ENCODE data around the gene PHACTR4. TPM values are rescaled to one million over a fixed set of nuclear protein-coding genes. Genes with fewer than 3 reads are reported as not detected.
"Not testable (repeated sequence)": the region's sequence is repeated elsewhere in the genome, so short reads cannot be mapped to it uniquely, and the experiment has no call there.

PHACTR4 gene
- total RNA-seq = 10.3 TPM
- 10 to 100 TPM; 22.6 to 33.0 (median 27.1) TPM for polyA plus RNA-seq (ENCODE audit: insufficient read depth in 1 of 8, insufficient read length in 8 of 8, low replicate concordance in 1 of 8)
- long read RNA-seq, donor 1 = 0 reads
- long read RNA-seq, donor 2 = 0 reads
- long read RNA-seq, donor 3, partial matches to known transcripts = 5 of 8 reads
- long read RNA-seq, donor 3, other reads (novel, unspliced or antisense) = 0 of 8 reads
- long read RNA-seq, donor 4, full-length matches to known transcripts = 3 of 3 reads
- long read RNA-seq, donor 4, partial matches to known transcripts = 0 of 3 reads
- long read RNA-seq, donor 4, other reads (novel, unspliced or antisense) = 0 of 3 reads
- long read RNA-seq, donor 5, full-length matches to known transcripts = 3 of 3 reads
- long read RNA-seq, donor 5, partial matches to known transcripts = 0 of 3 reads
- long read RNA-seq, donor 5, other reads (novel, unspliced or antisense) = 0 of 3 reads
- long read RNA-seq, donor 6 = 0 reads
- long read RNA-seq, donor 7, partial matches to known transcripts = 0 of 1 reads
- long read RNA-seq, donor 7, other reads (novel, unspliced or antisense) = 0 of 1 reads
- long read RNA-seq, donor 8, partial matches to known transcripts = 0 of 18 reads
- long read RNA-seq, donor 8, other reads (novel, unspliced or antisense) = 16 of 18 reads
- long read RNA-seq, donor 9, partial matches to known transcripts = 6 of 6 reads
- long read RNA-seq, donor 9, other reads (novel, unspliced or antisense) = 0 of 6 reads
- long read RNA-seq, donor 10, full-length matches to known transcripts = 4 of 11 reads
- long read RNA-seq, donor 10, partial matches to known transcripts = 7 of 11 reads
- long read RNA-seq, donor 10, other reads (novel, unspliced or antisense) = 0 of 11 reads
- long read RNA-seq, donor 11, full-length matches to known transcripts = 3 of 3 reads
- long read RNA-seq, donor 11, partial matches to known transcripts = 0 of 3 reads
- long read RNA-seq, donor 11, other reads (novel, unspliced or antisense) = 0 of 3 reads

DNA sequence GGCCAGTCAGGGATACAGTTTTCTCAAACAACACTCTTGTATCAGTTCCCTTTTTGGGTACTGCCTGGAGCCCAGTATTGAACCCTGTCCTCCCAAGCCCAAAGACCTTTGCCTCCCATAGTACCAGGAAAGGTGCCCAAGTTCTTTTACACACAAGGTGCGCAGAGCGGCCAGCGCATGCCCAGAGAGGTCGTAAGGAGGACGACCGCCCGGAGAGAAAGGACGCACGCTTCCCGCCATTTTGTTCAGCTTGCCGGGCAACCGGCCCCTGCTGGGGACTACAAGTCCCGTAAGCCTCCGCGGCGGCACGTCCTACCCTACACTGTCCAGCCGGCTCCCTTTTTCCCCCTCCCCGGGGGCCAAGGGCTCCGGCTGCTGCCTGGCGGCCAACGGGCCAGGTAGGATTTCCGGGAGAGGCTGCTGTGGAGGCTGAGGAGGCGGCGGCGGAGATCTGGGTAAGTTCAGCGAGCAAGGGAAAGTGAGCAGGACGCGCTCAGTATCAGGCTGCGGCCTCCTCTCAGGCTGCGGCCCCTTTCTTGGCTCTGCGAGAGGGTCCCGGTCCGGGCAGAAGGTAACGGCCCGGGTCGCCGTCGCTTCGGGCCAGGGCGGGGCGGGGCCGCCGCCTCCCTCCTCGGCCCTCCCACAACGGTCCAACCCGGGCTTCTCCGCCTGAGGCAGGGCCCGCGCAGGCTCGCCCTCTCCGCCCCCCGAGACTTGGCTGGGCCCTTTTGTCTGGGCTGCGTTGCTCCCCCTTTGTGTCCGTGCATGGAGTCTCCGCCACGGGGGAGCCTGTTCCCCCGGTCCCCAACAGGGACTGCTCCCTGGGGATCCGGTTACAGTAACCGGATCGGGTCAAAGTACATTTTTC, at the start of gene PHACTR4:
PHACTR4 (plus strand) TSS at position 370 of the 868 bp plus-strand sequence. CDS start 37,708 bp downstream, outside the sequence.
- Histone ChIP-seq H3K4me3 (ENCODE audit: low read length) (peak within 1 kb of the TSS; percentile 95), H3K36me3 (ENCODE audit: control insufficient read depth, insufficient read depth, low read length) (no peaks in the 10 kb centered on the region), H3K27ac (ENCODE audit: low read length) (peak within 1 kb of the TSS; percentile 97), H3K27me3 (ENCODE audit: control insufficient read depth, insufficient read depth, low read length) (no peaks in the 10 kb centered on the region), H3K4me1 (ENCODE audit: control insufficient read depth, insufficient read depth, low read length) (peaks cover 13% of the 10 kb centered on the region), H3K9me3 (replicated peaks; ENCODE audit: control insufficient read depth, low read depth, low read length) (no peaks in the 10 kb centered on the region)
- WGBS (ENCODE audit: insufficient coverage) = under 1% methylated on average over 57 of the region's 61 CpGs
- peak; percentile 97 for DNase-seq

GRCh38 chr1:28322194-28322593, 47.3 kb upstream of the PHACTR4 start:
- DNase-seq = no peak
- H3K36me3 ChIP-seq (ENCODE audit: control insufficient read depth, insufficient read depth, low read length) = no peaks in the 10 kb centered on the region
- no CpG with 5 or more reads among the region's 3 CpGs for WGBS (ENCODE audit: insufficient coverage)
- no peaks in the 10 kb centered on the region for H3K9me3 ChIP-seq (replicated peaks; ENCODE audit: control insufficient read depth, low read depth, low read length)
- H3K4me1 ChIP-seq (ENCODE audit: control insufficient read depth, insufficient read depth, low read length) = no peaks in the 10 kb centered on the region
- no peak overlapping the region for H3K4me3 ChIP-seq (ENCODE audit: low read length)
- no peaks in the 10 kb centered on the region for H3K27me3 ChIP-seq (ENCODE audit: control insufficient read depth, insufficient read depth, low read length)
- H3K27ac ChIP-seq (ENCODE audit: low read length) = no peak overlapping the region

GRCh38 chr1:28323720-28324119, 45.8 kb upstream of the PHACTR4 start:
- Histone ChIP-seq H3K36me3 (ENCODE audit: control insufficient read depth, insufficient read depth, low read length) (no peaks in the 10 kb centered on the region), H3K9me3 (replicated peaks; ENCODE audit: control insufficient read depth, low read depth, low read length) (no peaks in the 10 kb centered on the region), H3K4me3 (ENCODE audit: low read length) (no peak overlapping the region), H3K27ac (ENCODE audit: low read length) (no peak overlapping the region), H3K4me1 (ENCODE audit: control insufficient read depth, insufficient read depth, low read length) (peaks cover 5% of the 10 kb centered on the region), H3K27me3 (ENCODE audit: control insufficient read depth, insufficient read depth, low read length) (no peaks in the 10 kb centered on the region)
- DNase-seq = no peak
- WGBS (ENCODE audit: insufficient coverage) = 75% methylated on average over 3 of the region's 3 CpGs

GRCh38 chr1:28326515-28326914, 43.0 kb upstream of the PHACTR4 start:
- Histone ChIP-seq H3K36me3 (ENCODE audit: control insufficient read depth, insufficient read depth, low read length) (peaks cover 9% of the 10 kb centered on the region), H3K27ac (ENCODE audit: low read length) (no peak overlapping the region), H3K4me1 (ENCODE audit: control insufficient read depth, insufficient read depth, low read length) (peaks cover 10% of the 10 kb centered on the region), H3K9me3 (replicated peaks; ENCODE audit: control insufficient read depth, low read depth, low read length) (no peaks in the 10 kb centered on the region), H3K4me3 (ENCODE audit: low read length) (no peak overlapping the region), H3K27me3 (ENCODE audit: control insufficient read depth, insufficient read depth, low read length) (no peaks in the 10 kb centered on the region)
- no peak for DNase-seq

- no peak overlapping the region for H3K27ac ChIP-seq (ENCODE audit: low read length)
- H3K9me3 ChIP-seq (replicated peaks; ENCODE audit: control insufficient read depth, low read depth, low read length) = no peaks in the 10 kb centered on the region
- WGBS (ENCODE audit: insufficient coverage) = 83% methylated on average over 2 of the region's 3 CpGs
Measured at GRCh38 chr1:28326984-28327383, 42.6 kb upstream of the PHACTR4 start.

GRCh38 chr1:28327431-28327830, 42.1 kb upstream of the PHACTR4 start:
- not testable (repeated sequence) for H3K27ac ChIP-seq (ENCODE audit: low read length); DNase-seq; H3K9me3 ChIP-seq (replicated peaks; ENCODE audit: control insufficient read depth, low read depth, low read length); H3K27me3 ChIP-seq (ENCODE audit: control insufficient read depth, insufficient read depth, low read length); H3K4me3 ChIP-seq (ENCODE audit: low read length)
- Histone ChIP-seq H3K36me3 (ENCODE audit: control insufficient read depth, insufficient read depth, low read length) (peaks cover 18% of the 10 kb centered on the region), H3K4me1 (ENCODE audit: control insufficient read depth, insufficient read depth, low read length) (peaks cover 10% of the 10 kb centered on the region)
- 89% methylated on average over 3 of the region's 11 CpGs for WGBS (ENCODE audit: insufficient coverage)

More at GRCh38 chr1:28326984-28327383, 42.6 kb upstream of the PHACTR4 start:
- H3K27me3 ChIP-seq (ENCODE audit: control insufficient read depth, insufficient read depth, low read length) = no peaks in the 10 kb centered on the region
- H3K4me1 ChIP-seq (ENCODE audit: control insufficient read depth, insufficient read depth, low read length) = peaks cover 10% of the 10 kb centered on the region
- no peak overlapping the region for H3K4me3 ChIP-seq (ENCODE audit: low read length)
- no peak for DNase-seq
- H3K36me3 ChIP-seq (ENCODE audit: control insufficient read depth, insufficient read depth, low read length) = peaks cover 14% of the 10 kb centered on the region

GRCh38 chr1:28328228-28328648, 41.3 kb upstream of the PHACTR4 start:
- no peaks in the 10 kb centered on the region for H3K9me3 ChIP-seq (replicated peaks; ENCODE audit: control insufficient read depth, low read depth, low read length)
- H3K27ac ChIP-seq (ENCODE audit: low read length) = no peak overlapping the region

DNA sequence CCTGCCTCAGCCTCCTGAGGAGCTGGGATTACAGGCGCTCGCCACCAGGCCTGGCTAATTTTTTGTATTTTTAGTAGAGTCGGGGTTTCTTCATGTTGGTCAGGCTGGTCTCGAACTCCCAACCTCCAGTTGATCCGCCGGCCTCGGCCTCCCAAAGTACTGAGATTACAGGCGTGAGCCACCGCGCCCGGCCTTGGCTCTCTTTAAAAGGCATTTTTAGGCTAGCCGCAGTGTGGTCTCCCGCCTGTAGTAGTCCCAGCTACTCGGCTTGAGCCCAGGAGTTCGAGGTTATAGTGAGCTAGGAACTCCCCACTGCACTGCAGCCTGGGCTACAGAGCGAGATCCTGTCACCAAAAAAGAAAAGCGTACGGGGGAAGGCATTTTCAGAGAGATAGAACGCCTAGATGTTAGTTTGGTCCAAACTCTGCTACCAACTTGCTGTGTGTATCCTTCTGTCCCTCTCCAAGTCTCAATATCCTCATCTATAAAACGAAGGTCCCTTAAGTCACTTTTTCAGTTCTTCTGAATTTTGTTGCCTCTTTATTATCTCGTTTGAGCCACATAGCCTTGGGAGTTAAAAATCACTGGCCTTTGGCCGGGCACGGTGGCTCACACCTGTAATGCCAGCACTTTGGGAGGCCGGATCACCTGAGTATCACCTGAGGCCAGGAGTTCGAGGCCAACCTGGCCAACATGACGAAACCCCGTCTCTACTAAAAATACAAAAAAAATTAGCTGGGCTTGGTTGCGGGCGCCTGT, 40.0 kb upstream of the PHACTR4 start:
- peak; percentile 32 for DNase-seq

More at GRCh38 chr1:28328228-28328648, 41.3 kb upstream of the PHACTR4 start:
- Histone ChIP-seq H3K4me1 (ENCODE audit: control insufficient read depth, insufficient read depth, low read length) (peaks cover 10% of the 10 kb centered on the region), H3K36me3 (ENCODE audit: control insufficient read depth, insufficient read depth, low read length) (peaks cover 24% of the 10 kb centered on the region), H3K27me3 (ENCODE audit: control insufficient read depth, insufficient read depth, low read length) (no peaks in the 10 kb centered on the region), H3K4me3 (ENCODE audit: low read length) (peak overlapping the region; percentile 74)
- WGBS (ENCODE audit: insufficient coverage) = 66% methylated on average over 4 of the region's 16 CpGs
- no peak for DNase-seq

GRCh38 chr1:28338897-28339296, 30.6 kb upstream of the PHACTR4 start:
- Histone ChIP-seq H3K27me3 (ENCODE audit: control insufficient read depth, insufficient read depth, low read length) (no peaks in the 10 kb centered on the region), H3K36me3 (ENCODE audit: control insufficient read depth, insufficient read depth, low read length) (peaks cover 7% of the 10 kb centered on the region), H3K9me3 (replicated peaks; ENCODE audit: control insufficient read depth, low read depth, low read length) (no peaks in the 10 kb centered on the region), H3K4me3 (ENCODE audit: low read length) (no peak overlapping the region), H3K27ac (ENCODE audit: low read length) (no peak overlapping the region), H3K4me1 (ENCODE audit: control insufficient read depth, insufficient read depth, low read length) (no peaks in the 10 kb centered on the region)
- DNase-seq = no peak
- WGBS (ENCODE audit: insufficient coverage) = no CpG with 5 or more reads among the region's 3 CpGs

More for the DNA sequence above, 40.0 kb upstream of the PHACTR4 start:
- 41% methylated on average over 25 of the region's 29 CpGs for WGBS (ENCODE audit: insufficient coverage)
- Histone ChIP-seq H3K4me3 (ENCODE audit: low read length) (peak overlapping the region; percentile 74), H3K9me3 (replicated peaks; ENCODE audit: control insufficient read depth, low read depth, low read length) (no peaks in the 10 kb centered on the region), H3K4me1 (ENCODE audit: control insufficient read depth, insufficient read depth, low read length) (peaks cover 10% of the 10 kb centered on the region), H3K36me3 (ENCODE audit: control insufficient read depth, insufficient read depth, low read length) (peaks cover 30% of the 10 kb centered on the region), H3K27ac (ENCODE audit: low read length) (peak overlapping the region; percentile 96), H3K27me3 (ENCODE audit: control insufficient read depth, insufficient read depth, low read length) (no peaks in the 10 kb centered on the region)
